HG02763 (cell line): ENCODE measurements around the gene ALDH1A1.
"Not testable (repeated sequence)": the region's sequence is repeated elsewhere in the genome, so short reads cannot be mapped to it uniquely, and the experiment has no call there.

Experiments used
- ATAC-seq: cut with Tn5 transposase; IDR thresholded peaks from one replicate; pipeline ENCODE4 v1.9.1; 2021; ENCODE audit warnings: mild to moderate bottlenecking, moderate library complexity; ENCODE audit not compliant: unreplicated experiment

Gene ALDH1A1

GRCh38 chr9:72863456-72864094 lies 89.3 kb downstream of the ALDH1A1 start:
- ATAC-seq, result no peak

- not testable (repeated sequence) for ATAC-seq
These were observed 90.1 kb downstream of the ALDH1A1 start for GRCh38 chr9:72862788-72863187.

- no peak for ATAC-seq
These were observed 94.6 kb downstream of the ALDH1A1 start for GRCh38 chr9:72858089-72858912.

- no peak for ATAC-seq
These were observed 95.2 kb downstream of the ALDH1A1 start for GRCh38 chr9:72857624-72857996.

- ATAC-seq, result no peak
These were observed 95.8 kb downstream of the ALDH1A1 start for GRCh38 chr9:72856972-72857623.

GRCh38 chr9:72855890-72856523 lies 96.8 kb downstream of the ALDH1A1 start:
- ATAC-seq, result no peak

- ATAC-seq, result no peak
These were observed 97.5 kb downstream of the ALDH1A1 start for GRCh38 chr9:72855321-72855720.
